UCSD-AML1 (cell line): ENCODE results near the gene OSBPL10.
"Not testable (repeated sequence)": the region's sequence is repeated elsewhere in the genome, so short reads cannot be mapped to it uniquely, and the experiment has no call there.

Source experiments
- DNase-seq: peaks from one replicate; lab custom pipeline; 2025; ENCODE audit not compliant: unreplicated experiment; lab: John Stamatoyannopoulos, UW

OSBPL10 gene

GRCh38 chr3:31993843-31994242, 12.8 kb upstream of the OSBPL10 start:
- DNase-seq = no peak

GRCh38 chr3:31992995-31993394, 11.9 kb upstream of the OSBPL10 start:
- DNase-seq = not testable (repeated sequence)

- DNase-seq = no peak
Observed at GRCh38 chr3:31988271-31988670, 7.2 kb upstream of the OSBPL10 start.

GRCh38 chr3:31985831-31986230, 4.8 kb upstream of the OSBPL10 start:
- no peak for DNase-seq

- DNase-seq = no peak
Observed at GRCh38 chr3:31984321-31984720, 3.3 kb upstream of the OSBPL10 start.

- no peak for DNase-seq
Observed at GRCh38 chr3:31980530-31981205, 394 bp downstream of the OSBPL10 start.

GRCh38 chr3:31979001-31979697, 1.9 kb downstream of the OSBPL10 start:
- no peak for DNase-seq

- no peak for DNase-seq
Observed at GRCh38 chr3:31978553-31978952, 2.5 kb downstream of the OSBPL10 start.

- DNase-seq = no peak
Observed at GRCh38 chr3:31977736-31978135, 3.3 kb downstream of the OSBPL10 start.

- DNase-seq = no peak
Observed at GRCh38 chr3:31976302-31976701, 4.8 kb downstream of the OSBPL10 start.

- no peak for DNase-seq
Observed at GRCh38 chr3:31974964-31975363, 6.1 kb downstream of the OSBPL10 start.

GRCh38 chr3:31974471-31974870, 6.6 kb downstream of the OSBPL10 start:
- no peak for DNase-seq

- DNase-seq = no peak
Observed at GRCh38 chr3:31973837-31974236, 7.2 kb downstream of the OSBPL10 start.

GRCh38 chr3:31973081-31973480, 8.0 kb downstream of the OSBPL10 start:
- DNase-seq = no peak

- no peak for DNase-seq
Observed at GRCh38 chr3:31971607-31972006, 9.5 kb downstream of the OSBPL10 start.

GRCh38 chr3:31968927-31969418, 12.1 kb downstream of the OSBPL10 start:
- DNase-seq = no peak

GRCh38 chr3:31968369-31968926, 12.6 kb downstream of the OSBPL10 start:
- no peak for DNase-seq

GRCh38 chr3:31967592-31967991, 13.5 kb downstream of the OSBPL10 start:
- DNase-seq = no peak

GRCh38 chr3:31966978-31967591, 14.0 kb downstream of the OSBPL10 start:
- no peak for DNase-seq

GRCh38 chr3:31962801-31963205, 18.3 kb downstream of the OSBPL10 start:
- no peak for DNase-seq

GRCh38 chr3:31960793-31961431, 20.1 kb downstream of the OSBPL10 start:
- DNase-seq = no peak
